ENCODE measurements around the gene ARID1B.
"Not testable (repeated sequence)": the region's sequence is repeated elsewhere in the genome, so short reads cannot be mapped to it uniquely, and the experiment has no call there.

ARID1B gene

DNA sequence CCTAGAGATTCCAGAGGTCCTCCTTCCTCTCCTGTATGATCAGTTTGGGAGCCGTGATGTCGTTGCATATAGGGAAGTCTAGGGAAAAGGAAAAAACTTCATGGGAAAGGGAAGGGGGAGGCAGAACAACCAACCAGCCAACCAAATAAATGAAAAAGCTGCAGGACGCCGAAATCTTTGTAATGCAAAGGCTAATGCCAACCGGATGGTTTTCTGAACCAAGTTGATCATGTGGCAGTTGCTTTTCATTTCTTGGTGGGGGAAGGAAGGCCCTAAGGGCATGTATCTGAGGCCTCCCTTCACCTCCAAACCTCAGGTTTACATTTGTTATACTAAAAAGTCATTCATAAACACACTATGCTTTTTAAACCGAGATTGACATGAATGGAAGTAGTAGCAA, 167.2 kb downstream of the ARID1B start:
- no peak overlapping the region for H2AFZ ChIP-seq (ENCODE audit: low read length)
- no peaks in the 10 kb centered on the region for H3K9me3 ChIP-seq (ENCODE audit: low read length)
- no peak for TF ChIP-seq EZH2 (IDR thresholded peaks at IDR 0.05; ENCODE audit: borderline replicate concordance, low read length)
- TF ChIP-seq, protein P1, sequence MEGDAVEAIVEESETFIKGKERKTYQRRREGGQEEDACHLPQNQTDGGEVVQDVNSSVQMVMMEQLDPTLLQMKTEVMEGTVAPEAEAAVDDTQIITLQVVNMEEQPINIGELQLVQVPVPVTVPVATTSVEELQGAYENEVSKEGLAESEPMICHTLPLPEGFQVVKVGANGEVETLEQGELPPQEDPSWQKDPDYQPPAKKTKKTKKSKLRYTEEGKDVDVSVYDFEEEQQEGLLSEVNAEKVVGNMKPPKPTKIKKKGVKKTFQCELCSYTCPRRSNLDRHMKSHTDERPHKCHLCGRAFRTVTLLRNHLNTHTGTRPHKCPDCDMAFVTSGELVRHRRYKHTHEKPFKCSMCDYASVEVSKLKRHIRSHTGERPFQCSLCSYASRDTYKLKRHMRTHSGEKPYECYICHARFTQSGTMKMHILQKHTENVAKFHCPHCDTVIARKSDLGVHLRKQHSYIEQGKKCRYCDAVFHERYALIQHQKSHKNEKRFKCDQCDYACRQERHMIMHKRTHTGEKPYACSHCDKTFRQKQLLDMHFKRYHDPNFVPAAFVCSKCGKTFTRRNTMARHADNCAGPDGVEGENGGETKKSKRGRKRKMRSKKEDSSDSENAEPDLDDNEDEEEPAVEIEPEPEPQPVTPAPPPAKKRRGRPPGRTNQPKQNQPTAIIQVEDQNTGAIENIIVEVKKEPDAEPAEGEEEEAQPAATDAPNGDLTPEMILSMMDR (IDR thresholded peaks at IDR 0.05; ENCODE audit: low read length) = no peak
- H3K27ac ChIP-seq (ENCODE audit: low read depth, low read length, poor library complexity, severe bottlenecking) = no peak overlapping the region
- H3K27me3 ChIP-seq (ENCODE audit: insufficient read depth, low read length) = no peaks in the 10 kb centered on the region
- peaks cover 95% of the 10 kb centered on the region for H3K79me2 ChIP-seq (ENCODE audit: insufficient read depth, low read length)
- H3K36me3 ChIP-seq (ENCODE audit: insufficient read depth, low read length) = no peaks in the 10 kb centered on the region
- H3K4me2 ChIP-seq (ENCODE audit: low read length) = no peak overlapping the region
- H3K9ac ChIP-seq (ENCODE audit: low read length) = no peak overlapping the region
- no peaks in the 10 kb centered on the region for H4K20me1 ChIP-seq (ENCODE audit: insufficient read depth, low read length)
- peaks cover 69% of the 10 kb centered on the region for H3K4me1 ChIP-seq (ENCODE audit: insufficient read depth, low read length, severe bottlenecking)
- H3K4me3 ChIP-seq (ENCODE audit: low read depth, low read length, poor library complexity, severe bottlenecking) = no peak overlapping the region
- H3K9me2 ChIP-seq (ENCODE audit: low read depth, low read length) = no peaks in the 10 kb centered on the region
- H3F3A ChIP-seq (ENCODE audit: insufficient read depth, low read length) = no peaks in the 10 kb centered on the region

GRCh38 chr6:156945789-156946172, 168.6 kb downstream of the ARID1B start:
- not testable (repeated sequence) for H3K4me3 ChIP-seq (ENCODE audit: low read depth, low read length, poor library complexity, severe bottlenecking); H3K27ac ChIP-seq (ENCODE audit: low read depth, low read length, poor library complexity, severe bottlenecking); H4K20me1 ChIP-seq (ENCODE audit: insufficient read depth, low read length); H3K27me3 ChIP-seq (ENCODE audit: insufficient read depth, low read length); H3K9me2 ChIP-seq (ENCODE audit: low read depth, low read length); H3K9me3 ChIP-seq (ENCODE audit: low read length); H3F3A ChIP-seq (ENCODE audit: insufficient read depth, low read length); H3K4me2 ChIP-seq (ENCODE audit: low read length); H3K9ac ChIP-seq (ENCODE audit: low read length); H2AFZ ChIP-seq (ENCODE audit: low read length); H3K36me3 ChIP-seq (ENCODE audit: insufficient read depth, low read length)
- Histone ChIP-seq H3K4me1 (ENCODE audit: insufficient read depth, low read length, severe bottlenecking) (peaks cover 68% of the 10 kb centered on the region), H3K79me2 (ENCODE audit: insufficient read depth, low read length) (peaks cover 95% of the 10 kb centered on the region)

- H3K4me1 ChIP-seq (ENCODE audit: insufficient read depth, low read length, severe bottlenecking) = peaks cover 65% of the 10 kb centered on the region
- no peak overlapping the region for H3K27ac ChIP-seq (ENCODE audit: low read depth, low read length, poor library complexity, severe bottlenecking)
- no peaks in the 10 kb centered on the region for H3K9me3 ChIP-seq (ENCODE audit: low read length)
- H3K79me2 ChIP-seq (ENCODE audit: insufficient read depth, low read length) = peaks cover 94% of the 10 kb centered on the region
- no peaks in the 10 kb centered on the region for H4K20me1 ChIP-seq (ENCODE audit: insufficient read depth, low read length)
- no peaks in the 10 kb centered on the region for H3K36me3 ChIP-seq (ENCODE audit: insufficient read depth, low read length)
- H3K4me3 ChIP-seq (ENCODE audit: low read depth, low read length, poor library complexity, severe bottlenecking) = no peak overlapping the region
- TF ChIP-seq, protein P1 (IDR thresholded peaks at IDR 0.05; ENCODE audit: low read length) = no peak
- no peak for TF ChIP-seq EZH2 (IDR thresholded peaks at IDR 0.05; ENCODE audit: borderline replicate concordance, low read length)
- H3K27me3 ChIP-seq (ENCODE audit: insufficient read depth, low read length) = no peaks in the 10 kb centered on the region
- no peaks in the 10 kb centered on the region for H3F3A ChIP-seq (ENCODE audit: insufficient read depth, low read length)
- no peak overlapping the region for H3K4me2 ChIP-seq (ENCODE audit: low read length)
- no peaks in the 10 kb centered on the region for H3K9me2 ChIP-seq (ENCODE audit: low read depth, low read length)
- H3K9ac ChIP-seq (ENCODE audit: low read length) = no peak overlapping the region
- no peak overlapping the region for H2AFZ ChIP-seq (ENCODE audit: low read length)
Measured at GRCh38 chr6:156946370-156946936, 169.3 kb downstream of the ARID1B start.

DNA sequence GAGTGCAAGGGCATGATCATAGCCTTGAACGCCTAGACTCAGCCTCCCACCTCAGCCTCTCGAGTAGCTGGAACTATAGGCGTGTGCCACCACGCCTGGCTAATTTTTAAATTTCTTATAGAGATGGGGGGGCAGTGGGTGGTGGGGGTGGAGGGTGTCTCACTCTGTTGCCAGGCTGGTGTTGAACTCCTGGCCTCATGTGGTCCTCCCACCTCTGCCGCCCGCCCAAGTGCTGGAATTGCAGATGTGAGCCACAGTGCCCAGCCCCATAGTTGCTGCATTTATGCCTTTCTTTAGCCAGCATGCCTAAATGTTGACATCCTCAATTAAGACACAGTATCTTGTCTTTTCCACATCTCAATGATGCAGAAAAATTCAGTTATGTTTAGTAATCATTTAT, 171.1 kb downstream of the ARID1B start:
- H3K79me2 ChIP-seq (ENCODE audit: insufficient read depth, low read length) = peaks cover 91% of the 10 kb centered on the region
- H4K20me1 ChIP-seq (ENCODE audit: insufficient read depth, low read length) = no peaks in the 10 kb centered on the region
- TF ChIP-seq, protein P1 (IDR thresholded peaks at IDR 0.05; ENCODE audit: low read length) = no peak
- no peak for TF ChIP-seq EZH2 (IDR thresholded peaks at IDR 0.05; ENCODE audit: borderline replicate concordance, low read length)
- no peaks in the 10 kb centered on the region for H3K9me2 ChIP-seq (ENCODE audit: low read depth, low read length)
- no peak overlapping the region for H2AFZ ChIP-seq (ENCODE audit: low read length)
- peak overlapping the region; percentile 36 for H3K27ac ChIP-seq (ENCODE audit: low read depth, low read length, poor library complexity, severe bottlenecking)
- no peaks in the 10 kb centered on the region for H3F3A ChIP-seq (ENCODE audit: insufficient read depth, low read length)
- H3K27me3 ChIP-seq (ENCODE audit: insufficient read depth, low read length) = no peaks in the 10 kb centered on the region
- no peak overlapping the region for H3K4me2 ChIP-seq (ENCODE audit: low read length)
- H3K4me3 ChIP-seq (ENCODE audit: low read depth, low read length, poor library complexity, severe bottlenecking) = no peak overlapping the region
- H3K9ac ChIP-seq (ENCODE audit: low read length) = no peak overlapping the region
- H3K9me3 ChIP-seq (ENCODE audit: low read length) = no peaks in the 10 kb centered on the region
- peaks cover 67% of the 10 kb centered on the region for H3K4me1 ChIP-seq (ENCODE audit: insufficient read depth, low read length, severe bottlenecking)
- no peaks in the 10 kb centered on the region for H3K36me3 ChIP-seq (ENCODE audit: insufficient read depth, low read length)

All from OCI-LY1 (cell line).